Activated CD4-positive, alpha-beta T cell treated with anti-CD3 and anti-CD28 coated beads, Interleukin-2, amount 50 U/mL, for 16 hours (primary cell): ENCODE results near the gene ANXA8.

Experiments used
- DNase-seq: peaks from one replicate; pipeline ENCODE4 v3.0.0-alpha.2; 2020

ANXA8 gene

GRCh38 chr10:47447209-47447608 lies 36.7 kb downstream of the ANXA8 start:
- DNase-seq = no peak

- DNase-seq = no peak
These were observed 38.2 kb downstream of the ANXA8 start for GRCh38 chr10:47445720-47446119.

- no peak for DNase-seq
These were observed 39.9 kb downstream of the ANXA8 start for GRCh38 chr10:47444047-47444446.

GRCh38 chr10:47443145-47443544 lies 40.8 kb downstream of the ANXA8 start:
- DNase-seq = no peak

- no peak for DNase-seq
These were observed 41.6 kb downstream of the ANXA8 start for GRCh38 chr10:47442351-47442750.

GRCh38 chr10:47441938-47442337 lies 42.0 kb downstream of the ANXA8 start:
- no peak for DNase-seq

GRCh38 chr10:47440207-47440606 lies 43.7 kb downstream of the ANXA8 start:
- DNase-seq = no peak

- DNase-seq = no peak
These were observed 44.9 kb downstream of the ANXA8 start for GRCh38 chr10:47438857-47439474.

GRCh38 chr10:47435081-47435480 lies 48.8 kb downstream of the ANXA8 start:
- DNase-seq = no peak

- DNase-seq = no peak
These were observed 58.0 kb downstream of the ANXA8 start for GRCh38 chr10:47425813-47426419.

GRCh38 chr10:47424231-47424630 lies 59.7 kb downstream of the ANXA8 start:
- DNase-seq = no peak

GRCh38 chr10:47423476-47423875 lies 60.4 kb downstream of the ANXA8 start:
- DNase-seq = no peak

GRCh38 chr10:47421057-47421952 lies 62.6 kb downstream of the ANXA8 start:
- no peak for DNase-seq

GRCh38 chr10:47420305-47421056 lies 63.4 kb downstream of the ANXA8 start:
- DNase-seq = no peak

GRCh38 chr10:47419421-47419820 lies 64.5 kb downstream of the ANXA8 start:
- no peak for DNase-seq

GRCh38 chr10:47418966-47419365 lies 64.9 kb downstream of the ANXA8 start:
- no peak for DNase-seq

- DNase-seq = no peak
These were observed 65.6 kb downstream of the ANXA8 start for GRCh38 chr10:47418321-47418720.
